SK-N-SH treated with all-trans-retinoic acid at 6 μM for 48 hours (cell line): ENCODE results near the gene SKI.
"Not testable (repeated sequence)": the region's sequence is repeated elsewhere in the genome, so short reads cannot be mapped to it uniquely, and the experiment has no call there.

ENCODE experiments used
- ATAC-seq: fragments of 200-7000 bp; cut with Tn5 transposase; 3 replicates; pipeline ENCODE4 v1.9.1; 2020; ENCODE audit warnings: mild to moderate bottlenecking, moderate library complexity
- ARNTL ChIP-seq: fragments of 450-650 bp; formaldehyde crosslinking; IDR thresholded peaks from 2 replicates; pipeline ENCODE4 v1.5.0; 2020; ENCODE audit warnings: low read depth, mild to moderate bottlenecking, moderate library complexity, borderline replicate concordance
- BACH2 ChIP-seq: fragments of 250-450 bp; sonication (Bioruptor Pico); IDR thresholded peaks from 2 replicates; pipeline ENCODE4 v1.9.0; 2021; ENCODE audit warnings: mild to moderate bottlenecking, borderline replicate concordance
- CREB5 ChIP-seq: fragments of 250-450 bp; sonication (Bioruptor Pico); IDR thresholded peaks from 2 replicates; pipeline ENCODE4 v1.5.1; 2020; ENCODE audit warnings: low read depth, mild to moderate bottlenecking, moderate library complexity
- CSDC2 ChIP-seq: fragments of 250-450 bp; sonication (Bioruptor Pico); IDR thresholded peaks from 2 replicates; pipeline ENCODE4 v1.5.0; 2020; ENCODE audit warnings: mild to moderate bottlenecking, moderate library complexity
- CSRNP3 ChIP-seq: fragments of 250-450 bp; sonication (Bioruptor Pico); IDR thresholded peaks from 2 replicates; pipeline ENCODE4 v1.5.1; 2021; ENCODE audit warnings: mild to moderate bottlenecking, moderate library complexity
- GLIS3 ChIP-seq: fragments of 250-450 bp; sonication (Bioruptor Pico); IDR thresholded peaks from 2 replicates; pipeline ENCODE4 v1.5.0; 2020; ENCODE audit warnings: mild to moderate bottlenecking, moderate library complexity
- ISL1 ChIP-seq: fragments of 250-450 bp; sonication (Bioruptor Pico); IDR thresholded peaks from 2 replicates; pipeline ENCODE4 v2.1.2; 2022; ENCODE audit warnings: mild to moderate bottlenecking, moderate library complexity
- OSR1 ChIP-seq: fragments of 250-450 bp; sonication (Bioruptor Pico); IDR thresholded peaks from 2 replicates; pipeline ENCODE4 v1.8.0; 2022; ENCODE audit warnings: moderate library complexity, mild to moderate bottlenecking, inconsistent platforms
- PPARA ChIP-seq: fragments of 250-450 bp; sonication (Bioruptor Pico); IDR thresholded peaks from 2 replicates; pipeline ENCODE4 v1.5.0; 2020; ENCODE audit warnings: mild to moderate bottlenecking, borderline replicate concordance
- RARB ChIP-seq: fragments of 250-450 bp; sonication (Bioruptor Pico); IDR thresholded peaks from 2 replicates; pipeline ENCODE4 v1.8.0; 2021; ENCODE audit warnings: mild to moderate bottlenecking, moderate library complexity
- TOX ChIP-seq: fragments of 250-450 bp; sonication (Bioruptor Pico); IDR thresholded peaks from 2 replicates; pipeline ENCODE4 v1.8.0; 2021; ENCODE audit warnings: mild to moderate bottlenecking, moderate library complexity, borderline replicate concordance
- ZC3H10 ChIP-seq: fragments of 250-450 bp; sonication (Bioruptor Pico); IDR thresholded peaks from 2 replicates; pipeline ENCODE4 v1.5.1; 2021; ENCODE audit warnings: mild to moderate bottlenecking, moderate library complexity
- ZNF565 ChIP-seq: fragments of 450-650 bp; formaldehyde crosslinking; conservative IDR thresholded peaks from 2 replicates; pipeline ENCODE4 v1.5.0; 2020; ENCODE audit warnings: low read depth, mild to moderate bottlenecking, moderate library complexity
- ZNF70 ChIP-seq: fragments of 450-650 bp; formaldehyde crosslinking; IDR thresholded peaks from 2 replicates; pipeline ENCODE4 v1.5.0; 2020; ENCODE audit warnings: mild to moderate bottlenecking, moderate library complexity
- ZNF8 ChIP-seq: fragments of 450-650 bp; formaldehyde crosslinking; IDR thresholded peaks from 2 replicates; pipeline ENCODE4 v1.5.0; 2020; ENCODE audit warnings: mild to moderate bottlenecking, moderate library complexity
- TF ChIP-seq, protein P1 (sequence below): fragments of 250-450 bp; sonication (Bioruptor Pico); IDR thresholded peaks from 2 replicates; pipeline ENCODE4 v1.5.0; 2020; ENCODE audit warnings: mild to moderate bottlenecking, moderate library complexity
- TF ChIP-seq, protein P2 (sequence below): fragments of 250-450 bp; sonication (Bioruptor Pico); IDR thresholded peaks from 2 replicates; pipeline ENCODE4 v1.8.0; 2021; ENCODE audit warnings: low read depth, mild to moderate bottlenecking, moderate library complexity, borderline replicate concordance

The SKI gene

DNA sequence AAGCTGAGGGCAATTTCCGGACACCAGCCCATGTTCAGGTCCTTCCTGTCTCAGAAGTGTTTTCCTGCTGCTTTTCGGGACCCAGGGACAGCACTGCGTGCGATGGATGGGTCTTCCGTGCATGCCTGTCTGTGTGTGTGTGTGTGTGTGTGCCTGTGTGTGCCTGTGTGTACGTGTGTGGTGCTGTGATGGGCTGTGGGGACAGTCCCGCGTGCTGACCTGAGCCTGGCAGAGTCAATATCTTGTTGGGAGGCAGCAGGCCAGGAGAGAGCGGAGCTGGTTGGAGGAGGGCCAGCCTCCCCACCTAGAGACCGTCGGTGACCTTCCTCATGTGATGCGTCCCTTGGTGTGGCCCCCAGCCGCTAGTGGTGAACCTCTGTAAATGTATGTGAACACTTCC is 13.7 kb downstream of the SKI start (continued):
- TF ChIP-seq, protein P1, sequence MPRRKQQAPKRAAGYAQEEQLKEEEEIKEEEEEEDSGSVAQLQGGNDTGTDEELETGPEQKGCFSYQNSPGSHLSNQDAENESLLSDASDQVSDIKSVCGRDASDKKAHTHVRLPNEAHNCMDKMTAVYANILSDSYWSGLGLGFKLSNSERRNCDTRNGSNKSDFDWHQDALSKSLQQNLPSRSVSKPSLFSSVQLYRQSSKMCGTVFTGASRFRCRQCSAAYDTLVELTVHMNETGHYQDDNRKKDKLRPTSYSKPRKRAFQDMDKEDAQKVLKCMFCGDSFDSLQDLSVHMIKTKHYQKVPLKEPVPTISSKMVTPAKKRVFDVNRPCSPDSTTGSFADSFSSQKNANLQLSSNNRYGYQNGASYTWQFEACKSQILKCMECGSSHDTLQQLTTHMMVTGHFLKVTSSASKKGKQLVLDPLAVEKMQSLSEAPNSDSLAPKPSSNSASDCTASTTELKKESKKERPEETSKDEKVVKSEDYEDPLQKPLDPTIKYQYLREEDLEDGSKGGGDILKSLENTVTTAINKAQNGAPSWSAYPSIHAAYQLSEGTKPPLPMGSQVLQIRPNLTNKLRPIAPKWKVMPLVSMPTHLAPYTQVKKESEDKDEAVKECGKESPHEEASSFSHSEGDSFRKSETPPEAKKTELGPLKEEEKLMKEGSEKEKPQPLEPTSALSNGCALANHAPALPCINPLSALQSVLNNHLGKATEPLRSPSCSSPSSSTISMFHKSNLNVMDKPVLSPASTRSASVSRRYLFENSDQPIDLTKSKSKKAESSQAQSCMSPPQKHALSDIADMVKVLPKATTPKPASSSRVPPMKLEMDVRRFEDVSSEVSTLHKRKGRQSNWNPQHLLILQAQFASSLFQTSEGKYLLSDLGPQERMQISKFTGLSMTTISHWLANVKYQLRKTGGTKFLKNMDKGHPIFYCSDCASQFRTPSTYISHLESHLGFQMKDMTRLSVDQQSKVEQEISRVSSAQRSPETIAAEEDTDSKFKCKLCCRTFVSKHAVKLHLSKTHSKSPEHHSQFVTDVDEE (CRISPR knock-in tag) = no peak
- no peak for TF ChIP-seq ARNTL (CRISPR knock-in tag)
- TF ChIP-seq CSDC2 (CRISPR knock-in tag) = no peak

DNA sequence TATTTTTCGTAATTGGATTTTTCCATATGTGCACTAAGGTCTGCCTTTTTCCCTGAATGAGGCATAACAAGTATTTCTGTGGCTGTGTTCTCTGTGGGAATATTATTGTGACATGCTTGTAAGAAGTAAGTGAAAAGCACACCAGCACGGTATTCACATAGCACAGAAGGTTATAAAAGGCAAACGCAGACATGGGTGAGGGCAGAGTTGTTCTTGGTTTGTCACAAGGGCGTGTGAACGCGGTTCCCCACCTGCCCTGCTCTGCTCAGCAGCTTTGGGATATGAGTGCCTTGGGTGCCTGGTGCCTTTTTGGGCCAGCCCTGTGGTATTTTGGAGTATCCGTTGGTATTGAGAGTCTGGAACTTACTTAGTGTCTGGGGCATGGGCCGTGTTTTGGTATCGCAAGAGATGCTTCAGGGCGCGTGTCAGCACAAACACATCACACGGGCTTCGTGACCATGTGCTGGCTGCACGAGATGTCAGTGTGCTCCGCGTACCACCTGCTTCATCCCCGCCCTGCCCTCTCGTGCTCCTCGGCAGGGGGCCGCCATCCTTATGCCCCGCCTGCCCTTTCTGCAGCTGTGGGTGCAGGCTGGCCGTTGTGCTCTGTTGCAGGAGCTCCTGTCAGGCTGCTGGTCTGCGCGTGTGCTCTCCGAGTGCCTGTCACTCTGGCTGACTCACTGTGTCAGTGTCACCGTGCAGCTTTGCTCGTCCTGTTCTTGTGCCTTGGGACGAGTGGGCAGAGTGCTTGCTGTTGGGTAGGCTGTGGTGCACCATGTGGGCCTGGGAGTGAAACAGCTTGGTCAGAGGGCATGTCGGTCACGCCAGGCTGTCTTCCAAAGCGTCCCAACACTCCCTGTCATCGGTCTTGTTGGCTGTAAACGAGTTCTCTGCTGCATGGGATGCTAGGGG is 15.0 kb downstream of the SKI start:
- no peak for TF ChIP-seq ZC3H10 (CRISPR knock-in tag)
- no peak for TF ChIP-seq ISL1 (CRISPR knock-in tag)
- no peak for TF ChIP-seq OSR1 (CRISPR knock-in tag)
- TF ChIP-seq, protein P2, sequence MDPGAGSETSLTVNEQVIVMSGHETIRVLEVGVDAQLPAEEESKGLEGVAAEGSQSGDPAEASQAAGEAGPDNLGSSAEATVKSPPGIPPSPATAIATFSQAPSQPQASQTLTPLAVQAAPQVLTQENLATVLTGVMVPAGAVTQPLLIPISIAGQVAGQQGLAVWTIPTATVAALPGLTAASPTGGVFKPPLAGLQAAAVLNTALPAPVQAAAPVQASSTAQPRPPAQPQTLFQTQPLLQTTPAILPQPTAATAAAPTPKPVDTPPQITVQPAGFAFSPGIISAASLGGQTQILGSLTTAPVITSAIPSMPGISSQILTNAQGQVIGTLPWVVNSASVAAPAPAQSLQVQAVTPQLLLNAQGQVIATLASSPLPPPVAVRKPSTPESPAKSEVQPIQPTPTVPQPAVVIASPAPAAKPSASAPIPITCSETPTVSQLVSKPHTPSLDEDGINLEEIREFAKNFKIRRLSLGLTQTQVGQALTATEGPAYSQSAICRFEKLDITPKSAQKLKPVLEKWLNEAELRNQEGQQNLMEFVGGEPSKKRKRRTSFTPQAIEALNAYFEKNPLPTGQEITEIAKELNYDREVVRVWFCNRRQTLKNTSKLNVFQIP (CRISPR knock-in tag) = no peak
- no peak for TF ChIP-seq PPARA
- TF ChIP-seq RARB (CRISPR knock-in tag) = no peak
- TF ChIP-seq ZNF565 (CRISPR knock-in tag) = no peak
- no peak for TF ChIP-seq TOX (CRISPR knock-in tag)
- no peak for TF ChIP-seq CREB5 (CRISPR knock-in tag)
- no peak for TF ChIP-seq GLIS3
- no peak for TF ChIP-seq ZNF8 (CRISPR knock-in tag)
- no peak for ATAC-seq

GRCh38 chr1:2247045-2247394 is 18.9 kb downstream of the SKI start:
- ATAC-seq = not testable (repeated sequence)

GRCh38 chr1:2247760-2248126 is 19.6 kb downstream of the SKI start:
- ATAC-seq = no peak
- TF ChIP-seq OSR1 (CRISPR knock-in tag) (no peak), BACH2 (no peak), ZNF70 (CRISPR knock-in tag) (no peak), ZNF8 (CRISPR knock-in tag) (no peak), CSRNP3 (CRISPR knock-in tag) (no peak)

GRCh38 chr1:2248127-2248826 is 20.2 kb downstream of the SKI start:
- no peak for ATAC-seq
- no peak for TF ChIP-seq ISL1 (CRISPR knock-in tag)
